ENCODE measurements around the gene TTYH1. TPM values are rescaled to one million over a fixed set of nuclear protein-coding genes. Genes with fewer than 3 reads are reported as not detected.

TTYH1 gene
- total and polyA plus RNA-seq, 2 donors (not counting 3 experiments of a cell fraction or from before 2014, with no cell fraction given), result not detected

- Histone ChIP-seq H3K4me3 (replicated peaks in 1 of 3; ENCODE audit: insufficient read depth in 1 of 3, low read depth in 1 of 3, low read length in 3 of 3) (no peak overlapping the region), H4K20me1 (replicated peaks; ENCODE audit: control insufficient read depth, extremely low read depth, insufficient read depth, low read length) (no peaks in the 10 kb centered on the region), H3K9me3 (replicated peaks; ENCODE audit: control insufficient read depth, insufficient read depth, low read length) (no peaks in the 10 kb centered on the region), H3K4me2 (ENCODE audit: insufficient read depth, low read length) (no peak overlapping the region), H3K27ac (ENCODE audit: insufficient read depth, low read depth, low read length) (no peak overlapping the region), H3K27me3 (ENCODE audit: control insufficient read depth in 2 of 2, insufficient read depth in 2 of 2, low read length in 2 of 2) (peaks cover 1 to 4% of the 10 kb centered on the region in 2 experiments), H3K9ac (replicated peaks; ENCODE audit: extremely low read depth, insufficient read depth, low read length) (no peak overlapping the region), H3K79me2 (ENCODE audit: control insufficient read depth, insufficient read depth, low read length) (no peaks in the 10 kb centered on the region), H3K9me1 (replicated peaks; ENCODE audit: control insufficient read depth, extremely low read depth, insufficient read depth, low read length) (no peaks in the 10 kb centered on the region), H3K36me3 (ENCODE audit: control insufficient read depth in 2 of 2, extremely low read depth in 1 of 2, insufficient read depth in 2 of 2, low read length in 2 of 2) (no peaks in the 10 kb centered on the region), H3K4me1 (ENCODE audit: control insufficient read depth, extremely low read depth, insufficient read depth, low read length) (peaks cover 19% of the 10 kb centered on the region), H2AFZ (ENCODE audit: low read depth, low read length) (no peak overlapping the region)
- intact Hi-C loops (cut with micrococcal nuclease) (loop anchor here (1.0 to 5.0 kb wide), 3 partner anchors 34 to 598 kb away; no protein-coding TSS in a partner anchor), dilution Hi-C loops (cut with MboI; ENCODE audit: extremely low pct_ligation_motif_present, low sequenced_read_pairs) (no loop called here)
- TF ChIP-seq CTCF (IDR thresholded peaks at IDR 0.05; ENCODE audit: extremely low read depth in 1 of 2, insufficient read depth in 1 of 2, low read depth in 1 of 2, low read length in 2 of 2) (peak; percentile 58 to 69), MAX (IDR thresholded peaks at IDR 0.05; ENCODE audit: insufficient read depth, insufficient read length) (no peak)
- FAIRE-seq (peak; percentile 92), DNase-seq (ENCODE audit: low read depth, low spot score) (peak; percentile 57)
- ChIA-PET CTCF (interaction anchor here (0.6 to 2.6 kb wide), 17 partner anchors 9 to 619 kb away, joined by 3 to 24 read pairs (median 4); partner anchors contain the start of gene LENG8), POLR2A (no interaction called here)
- no TSS peak for BruUV-seq (replicated peaks)
Measured at GRCh38 chr19:54390942-54391577, 24.2 kb upstream of the TTYH1 start.

GRCh38 chr19:54391589-54392061 lies 23.6 kb upstream of the TTYH1 start:
- no peaks in the 10 kb centered on the region for H3K9me1 ChIP-seq (replicated peaks; ENCODE audit: control insufficient read depth, extremely low read depth, insufficient read depth, low read length)
- no peak for TF ChIP-seq POLR2A (IDR thresholded peaks at IDR 0.05; ENCODE audit: low read depth, low read length)
- no peak for TF ChIP-seq POLR2AphosphoS5 (IDR thresholded peaks at IDR 0.05; ENCODE audit: insufficient read depth, low read depth, low read length)
- no peak for TF ChIP-seq MYC (IDR thresholded peaks at IDR 0.05; ENCODE audit: low read depth, low read length)
- no peak for TF ChIP-seq FOS (IDR thresholded peaks at IDR 0.05; ENCODE audit: borderline replicate concordance, insufficient read depth, low read length)
- TF ChIP-seq JUN (IDR thresholded peaks at IDR 0.05; ENCODE audit: borderline replicate concordance, insufficient read depth, insufficient read length, low read depth), result no peak
- TF ChIP-seq GATA2 (IDR thresholded peaks at IDR 0.05; ENCODE audit: insufficient read depth, insufficient read length, low read depth, low read length), result no peak
- no peak for TF ChIP-seq EZH2 (IDR thresholded peaks at IDR 0.05; ENCODE audit: borderline replicate concordance, low read depth, low read length, severe bottlenecking)
- no peak for TF ChIP-seq MAX (IDR thresholded peaks at IDR 0.05; ENCODE audit: insufficient read depth, insufficient read length)
- no peak for TF ChIP-seq CTCF (IDR thresholded peaks at IDR 0.05; ENCODE audit: extremely low read depth in 1 of 2, insufficient read depth in 1 of 2, low read depth in 1 of 2, low read length in 2 of 2)
- ChIA-PET CTCF (interaction anchor here (0.6 to 2.6 kb wide), 17 partner anchors 9 to 620 kb away, joined by 3 to 24 read pairs (median 4); partner anchors contain the start of gene LENG8), POLR2A (no interaction called here)
- peaks cover 19% of the 10 kb centered on the region for H3K4me1 ChIP-seq (ENCODE audit: control insufficient read depth, extremely low read depth, insufficient read depth, low read length)
- H3K79me2 ChIP-seq (ENCODE audit: control insufficient read depth, insufficient read depth, low read length), result no peaks in the 10 kb centered on the region
- H3K4me3 ChIP-seq (replicated peaks in 1 of 3; ENCODE audit: insufficient read depth in 1 of 3, low read depth in 1 of 3, low read length in 3 of 3), result no peak overlapping the region
- no peak overlapping the region for H2AFZ ChIP-seq (ENCODE audit: low read depth, low read length)
- intact Hi-C loops (cut with micrococcal nuclease) (loop anchor here (1.0 to 5.0 kb wide), 3 partner anchors 34 to 598 kb away; no protein-coding TSS in a partner anchor), dilution Hi-C loops (cut with MboI; ENCODE audit: extremely low pct_ligation_motif_present, low sequenced_read_pairs) (no loop called here)
- H4K20me1 ChIP-seq (replicated peaks; ENCODE audit: control insufficient read depth, extremely low read depth, insufficient read depth, low read length), result no peaks in the 10 kb centered on the region
- H3K27ac ChIP-seq (ENCODE audit: insufficient read depth, low read depth, low read length), result no peak overlapping the region
- no TSS peak for BruUV-seq (replicated peaks)
- no peaks in the 10 kb centered on the region for H3K9me3 ChIP-seq (replicated peaks; ENCODE audit: control insufficient read depth, insufficient read depth, low read length)
- no peak for DNase-seq (ENCODE audit: low read depth, low spot score)
- H3K9ac ChIP-seq (replicated peaks; ENCODE audit: extremely low read depth, insufficient read depth, low read length), result no peak overlapping the region
- no peak overlapping the region for H3K4me2 ChIP-seq (ENCODE audit: insufficient read depth, low read length)
- H3K27me3 ChIP-seq (ENCODE audit: control insufficient read depth in 2 of 2, insufficient read depth in 2 of 2, low read length in 2 of 2), result peaks cover 1 to 4% of the 10 kb centered on the region in 2 experiments
- FAIRE-seq, result no peak
- H3K36me3 ChIP-seq (ENCODE audit: control insufficient read depth in 2 of 2, extremely low read depth in 1 of 2, insufficient read depth in 2 of 2, low read length in 2 of 2), result no peaks in the 10 kb centered on the region
